DND-41 (cell line): Measurements from ENCODE around the gene TMEM128.
"Not testable (repeated sequence)": the region's sequence is repeated elsewhere in the genome, so short reads cannot be mapped to it uniquely, and the experiment has no call there.

Source experiments
- ATAC-seq: fragments of 200-7000 bp; cut with Tn5 transposase; 3 replicates; pipeline ENCODE4 v1.9.1; 2021; ENCODE audit warnings: low read depth; ENCODE audit not compliant: insufficient read depth
- DNase-seq: peaks from one replicate; pipeline ENCODE4 v3.0.0-alpha.2; 2020
- H2AFZ ChIP-seq: 2 replicates; pipeline ENCODE4 v1.6.0; 2012; ENCODE audit warnings: low read depth, low read length
- H3K27ac ChIP-seq: 2 replicates; pipeline ENCODE4 v1.5.1; 2012; ENCODE audit warnings: low read length, inconsistent platforms
- H3K27me3 ChIP-seq: fragments of 200-600 bp; sonication (generic); 2 replicates; pipeline ENCODE4 v1.6.0; 2012; ENCODE audit warnings: low read length, mild to moderate bottlenecking, inconsistent platforms; ENCODE audit not compliant: insufficient read depth, poor library complexity
- H3K36me3 ChIP-seq: 2 replicates; pipeline ENCODE4 v1.5.1; 2012; ENCODE audit warnings: low read length, inconsistent platforms; ENCODE audit not compliant: insufficient read depth
- H3K4me1 ChIP-seq: 2 replicates; pipeline ENCODE4 v1.5.1; 2012; ENCODE audit warnings: mild to moderate bottlenecking, low read length; ENCODE audit not compliant: insufficient read depth
- H3K4me2 ChIP-seq: 2 replicates; pipeline ENCODE4 v1.6.0; 2012; ENCODE audit warnings: mild to moderate bottlenecking, moderate library complexity, low read length, inconsistent platforms; ENCODE audit not compliant: insufficient read depth
- H3K4me3 ChIP-seq, 2 experiments: fragments of 200-600 bp in 1 of 2; shearing (Covaris generic) in 1 of 2; 2 replicates each; pipeline ENCODE4 v1.5.1; 2012 to 2016; ENCODE audit warnings: inconsistent platforms in 2 of 2, low read length in 2 of 2, mild to moderate bottlenecking in 2 of 2, low read depth in 1 of 2, moderate library complexity in 1 of 2
- H3K79me2 ChIP-seq: 2 replicates; pipeline ENCODE4 v1.6.0; 2012; ENCODE audit warnings: low read length, inconsistent platforms; ENCODE audit not compliant: insufficient read depth
- H3K9ac ChIP-seq: 2 replicates; pipeline ENCODE4 v1.6.0; 2012; ENCODE audit warnings: low read depth, mild to moderate bottlenecking, inconsistent platforms, low read length, moderate library complexity
- H3K9me3 ChIP-seq: 2 replicates; pipeline ENCODE4 v1.5.1; 2012; ENCODE audit warnings: low read length, moderate library complexity, mild to moderate bottlenecking, inconsistent platforms; ENCODE audit not compliant: insufficient read depth, severe bottlenecking
- H4K20me1 ChIP-seq: 2 replicates; pipeline ENCODE4 v1.6.0; 2012; ENCODE audit warnings: low read length; ENCODE audit not compliant: insufficient read depth
- CTCF ChIP-seq: IDR thresholded peaks from 2 replicates; pipeline ENCODE4 v1.5.1; 2012; ENCODE audit warnings: borderline replicate concordance, low read length, moderate library complexity, mild to moderate bottlenecking; ENCODE audit not compliant: poor library complexity, severe bottlenecking; ENCODE audit errors: extremely low read depth
- EZH2 ChIP-seq: IDR thresholded peaks from 3 replicates; pipeline ENCODE4 v1.6.1; 2012; ENCODE audit warnings: borderline replicate concordance, low read depth, mild to moderate bottlenecking, moderate library complexity, low read length, inconsistent platforms; ENCODE audit not compliant: severe bottlenecking

TMEM128 gene

GRCh38 chr4:4216648-4217047 lies 31.4 kb downstream of the TMEM128 start:
- Histone ChIP-seq H3K9ac (no peak overlapping the region), H2AFZ (no peak overlapping the region), H3K4me2 (no peak overlapping the region), H3K36me3 (no peaks in the 10 kb centered on the region), H3K4me1 (no peaks in the 10 kb centered on the region), H4K20me1 (no peaks in the 10 kb centered on the region), H3K27ac (no peak overlapping the region), H3K4me3 (no peak overlapping the region), H3K9me3 (no peaks in the 10 kb centered on the region), H3K27me3 (no peaks in the 10 kb centered on the region), H3K79me2 (no peaks in the 10 kb centered on the region)
- TF ChIP-seq CTCF (no peak), EZH2 (no peak)
- DNase-seq (no peak), ATAC-seq (no peak)

DNA sequence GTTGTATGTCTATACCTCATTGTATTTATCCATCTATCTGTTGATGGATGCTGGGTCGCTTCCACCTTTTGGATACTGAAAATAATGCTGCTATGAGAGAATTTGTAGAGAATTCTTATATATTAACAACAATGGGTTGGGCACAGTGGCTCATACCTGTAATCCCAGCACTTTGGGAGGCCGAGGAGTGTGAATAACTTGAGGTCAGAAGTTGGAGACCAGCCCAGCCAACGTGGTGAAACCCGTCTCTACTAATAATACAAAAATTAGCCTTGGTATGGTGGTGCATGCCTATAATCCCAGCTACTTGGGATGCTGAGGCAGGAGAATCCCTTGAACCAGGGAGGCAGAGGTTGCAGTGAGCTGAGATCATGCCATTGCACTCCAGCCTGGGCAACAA lies 34.3 kb downstream of the TMEM128 start:
- H3K27me3 ChIP-seq, H4K20me1 ChIP-seq, ATAC-seq, H3K36me3 ChIP-seq, H3K4me2 ChIP-seq, H3K4me3 ChIP-seq, H2AFZ ChIP-seq, DNase-seq, H3K27ac ChIP-seq, H3K79me2 ChIP-seq, H3K9me3 ChIP-seq, H3K4me1 ChIP-seq, H3K9ac ChIP-seq: not testable (repeated sequence)

DNA sequence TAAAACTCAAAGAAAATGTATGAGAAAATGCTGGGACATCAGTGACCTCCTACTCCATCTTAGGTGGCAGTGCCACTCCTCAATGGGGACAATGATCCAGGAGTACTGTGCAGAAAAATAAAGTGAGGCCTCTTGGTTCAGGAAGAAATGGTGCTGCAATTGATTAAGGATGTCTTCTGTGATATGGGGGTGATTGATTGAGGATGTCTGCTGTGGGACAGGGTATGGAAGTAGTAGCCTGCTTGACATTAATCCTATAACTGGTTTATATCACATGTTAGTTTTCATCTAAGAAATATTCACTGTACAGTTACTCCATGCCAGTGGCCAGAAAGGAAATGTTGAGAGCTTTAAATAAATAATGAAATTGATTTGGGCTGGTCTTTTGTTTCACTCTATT lies 41.8 kb downstream of the TMEM128 start:
- H2AFZ ChIP-seq, result no peak overlapping the region
- DNase-seq, result no peak
- no peaks in the 10 kb centered on the region for H3K27me3 ChIP-seq
- no peak for ATAC-seq
- no peaks in the 10 kb centered on the region for H3K4me1 ChIP-seq
- no peaks in the 10 kb centered on the region for H3K9me3 ChIP-seq
- TF ChIP-seq CTCF (no peak), EZH2 (no peak)
- H3K9ac ChIP-seq, result no peak overlapping the region
- no peak overlapping the region for H3K4me3 ChIP-seq
- no peaks in the 10 kb centered on the region for H4K20me1 ChIP-seq
- H3K79me2 ChIP-seq, result no peaks in the 10 kb centered on the region
- no peak overlapping the region for H3K4me2 ChIP-seq
- H3K36me3 ChIP-seq, result no peaks in the 10 kb centered on the region
- H3K27ac ChIP-seq, result no peak overlapping the region

DNA sequence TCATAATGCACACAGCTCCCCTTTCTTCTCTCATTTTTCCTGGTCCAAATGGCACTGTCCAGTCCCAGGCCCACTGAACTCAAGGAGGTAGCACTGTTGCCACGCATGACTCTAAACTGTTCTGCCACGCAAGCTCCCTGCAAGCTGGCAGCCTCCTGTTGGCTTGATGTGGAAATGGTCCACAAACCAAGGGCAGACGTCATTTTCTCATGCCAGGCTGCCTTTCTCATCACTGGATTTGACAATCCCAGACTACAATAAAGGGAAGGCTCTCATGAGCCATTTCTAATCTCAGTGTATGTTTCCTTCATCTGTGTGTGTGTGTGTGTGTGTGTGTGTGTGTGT lies 43.6 kb downstream of the TMEM128 start:
- Histone ChIP-seq H3K27ac (no peak overlapping the region), H3K9me3 (no peaks in the 10 kb centered on the region), H3K79me2 (no peaks in the 10 kb centered on the region), H3K9ac (no peak overlapping the region), H3K4me1 (no peaks in the 10 kb centered on the region), H2AFZ (no peak overlapping the region), H3K4me2 (no peak overlapping the region), H3K4me3 (no peak overlapping the region), H3K27me3 (no peaks in the 10 kb centered on the region), H3K36me3 (no peaks in the 10 kb centered on the region), H4K20me1 (no peaks in the 10 kb centered on the region)
- ATAC-seq (no peak), DNase-seq (no peak)
- no peak for TF ChIP-seq CTCF
- TF ChIP-seq EZH2, result no peak
